LNCAP (cell line): Measurements from ENCODE around the gene AGAP6.

ENCODE experiments used
- TF ChIP-seq, protein P1 (sequence below): fragments of 450-650 bp; IDR thresholded peaks from 2 replicates; pipeline ENCODE4 v1.5.1; 2017; ENCODE audit warnings: mild to moderate bottlenecking

The AGAP6 gene

DNA sequence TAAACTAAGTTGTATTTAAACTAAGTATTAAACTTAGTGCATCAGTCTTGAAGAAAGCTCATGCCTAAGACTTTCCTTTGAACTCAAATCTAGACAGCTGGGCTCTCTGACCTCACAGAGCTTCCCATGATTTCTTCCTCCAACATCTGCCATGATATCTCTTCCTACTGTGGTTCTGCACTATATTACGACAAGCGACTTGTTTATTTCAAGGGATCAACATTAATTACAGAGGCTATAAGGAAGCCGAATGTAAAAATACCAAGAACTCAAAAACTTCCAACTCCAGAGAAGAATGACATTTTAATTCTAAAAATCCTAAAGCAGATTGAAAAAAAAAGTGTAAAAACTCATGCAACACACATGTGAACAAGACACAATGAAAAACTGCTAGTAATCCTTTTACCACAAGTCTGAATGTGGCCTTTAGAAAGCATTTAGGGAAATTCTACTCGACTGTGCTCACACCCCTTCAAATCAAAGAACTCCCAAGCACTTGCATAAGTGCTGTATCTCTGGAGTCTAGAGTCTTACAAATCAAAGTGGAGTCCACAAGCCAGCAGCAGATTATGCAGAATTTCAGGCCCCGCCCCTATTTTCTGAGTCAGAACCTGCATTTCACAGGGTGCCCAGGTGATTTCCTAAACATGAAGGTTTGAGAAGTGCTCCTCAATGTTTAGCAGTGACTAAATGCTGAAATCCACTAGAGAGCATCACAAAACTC, 56.9 kb downstream of the AGAP6 start:
- TF ChIP-seq, protein P1, sequence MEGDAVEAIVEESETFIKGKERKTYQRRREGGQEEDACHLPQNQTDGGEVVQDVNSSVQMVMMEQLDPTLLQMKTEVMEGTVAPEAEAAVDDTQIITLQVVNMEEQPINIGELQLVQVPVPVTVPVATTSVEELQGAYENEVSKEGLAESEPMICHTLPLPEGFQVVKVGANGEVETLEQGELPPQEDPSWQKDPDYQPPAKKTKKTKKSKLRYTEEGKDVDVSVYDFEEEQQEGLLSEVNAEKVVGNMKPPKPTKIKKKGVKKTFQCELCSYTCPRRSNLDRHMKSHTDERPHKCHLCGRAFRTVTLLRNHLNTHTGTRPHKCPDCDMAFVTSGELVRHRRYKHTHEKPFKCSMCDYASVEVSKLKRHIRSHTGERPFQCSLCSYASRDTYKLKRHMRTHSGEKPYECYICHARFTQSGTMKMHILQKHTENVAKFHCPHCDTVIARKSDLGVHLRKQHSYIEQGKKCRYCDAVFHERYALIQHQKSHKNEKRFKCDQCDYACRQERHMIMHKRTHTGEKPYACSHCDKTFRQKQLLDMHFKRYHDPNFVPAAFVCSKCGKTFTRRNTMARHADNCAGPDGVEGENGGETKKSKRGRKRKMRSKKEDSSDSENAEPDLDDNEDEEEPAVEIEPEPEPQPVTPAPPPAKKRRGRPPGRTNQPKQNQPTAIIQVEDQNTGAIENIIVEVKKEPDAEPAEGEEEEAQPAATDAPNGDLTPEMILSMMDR = no peak
